HCT116 (cell line): Measurements from ENCODE around the gene HMGN1. TPM values are rescaled to one million over a fixed set of nuclear protein-coding genes. Genes with fewer than 3 reads are reported as not detected.

Experiments
- ATAC-seq: fragments of 200-7000 bp; cut with Tn5 transposase; 2 replicates; pipeline ENCODE4 v1.9.1; 2020; ENCODE audit warnings: mild to moderate bottlenecking, moderate library complexity
- BruUV-seq: library from RNA; stranded (reverse); fragments of 400-500 nt; replicated peaks from 2 replicates; lab custom pipeline; 2021; lab: Mats Ljungman, UMichigan
- CTCF ChIA-PET: fragments of 300-600 bp; sonication (Branson Sonifier 250); formaldehyde crosslinking; loops from one replicate; lab custom pipeline; 2021; ENCODE audit warnings: antibody characterized with exemption; lab: Charles Lee
- POLR2A ChIA-PET: fragments of 300-600, 350-600 bp; sonication (Branson Sonifier 250); formaldehyde crosslinking; loops from one replicate; lab custom pipeline; 2021; ENCODE audit warnings: antibody characterized with exemption; lab: Charles Lee
- RAD21 ChIA-PET, 2 experiments: fragments of 300-600 bp; sonication (Branson Sonifier 250); formaldehyde crosslinking; loops; one replicate each; lab custom pipeline; 2023; ENCODE audit warnings: low total read pairs in 2 of 2; ENCODE audit not compliant: uncharacterized antibody in 2 of 2, unreplicated experiment in 2 of 2, low non-redundant PET in 1 of 2; lab: Charles Lee
- DNase-seq: peaks from one replicate; pipeline ENCODE4 v3.0.0-alpha.2; 2010; ENCODE audit warnings: low read depth, low spot score
- H2AFZ ChIP-seq: fragments of 200-600 bp; shearing (Covaris generic), sonication (generic); 2 replicates; pipeline ENCODE4 v1.6.1; 2017; ENCODE audit warnings: low read depth, mixed run types, mixed read lengths, antibody characterized with exemption, low read length; ENCODE audit not compliant: poor library complexity, severe bottlenecking
- H3K27ac ChIP-seq: 2 replicates; pipeline ENCODE4 v1.5.1; 2012; ENCODE audit warnings: low read depth, low read length
- H3K27me3 ChIP-seq: fragments of 200-600 bp; sonication (generic); 2 replicates; pipeline ENCODE4 v1.6.1; 2016; ENCODE audit warnings: mixed run types, low read length, mixed read lengths; ENCODE audit not compliant: insufficient read depth
- H3K36me3 ChIP-seq, 2 experiments: fragments of 200-500 bp in 1 of 2; fragments of 200-600 bp in 1 of 2; sonication (Bioruptor generic) in 1 of 2; sonication (generic) in 1 of 2; 2 replicates each; pipeline versions ENCODE4 v1.5.1 to v1.6.1; 2014 to 2016; ENCODE audit warnings: low read length in 2 of 2, inconsistent platforms in 1 of 2, mixed read lengths in 1 of 2, mixed run types in 1 of 2; ENCODE audit not compliant: insufficient read depth in 2 of 2, control insufficient read depth in 1 of 2
- H3K4me1 ChIP-seq, 2 experiments: fragments of 200-600 bp in 1 of 2; sonication (generic) in 1 of 2; 2 replicates each; pipeline versions ENCODE4 v1.5.1 to v1.6.1; 2012 to 2017; ENCODE audit warnings: low read length in 2 of 2, inconsistent platforms in 1 of 2, mild to moderate bottlenecking in 1 of 2, mixed read lengths in 1 of 2, mixed run types in 1 of 2, moderate library complexity in 1 of 2; ENCODE audit not compliant: insufficient read depth in 2 of 2, control insufficient read depth in 1 of 2
- H3K4me2 ChIP-seq: fragments of 200-600 bp; sonication (generic); 2 replicates; pipeline ENCODE4 v1.6.1; 2017; ENCODE audit warnings: mixed run types, low read length, mixed read lengths
- H3K4me3 ChIP-seq, 2 experiments: fragments of 200-600 bp in 1 of 2; sonication (generic) in 1 of 2; replicated peaks in 1 of 2; 2 replicates each; pipeline ENCODE4 v1.5.1; 2011 to 2016; ENCODE audit warnings: low read length in 2 of 2, control low read depth in 1 of 2, low read depth in 1 of 2, mild to moderate bottlenecking in 1 of 2, mixed read lengths in 1 of 2, mixed run types in 1 of 2
- H3K79me2 ChIP-seq: fragments of 200-600 bp; sonication (generic); 2 replicates; pipeline ENCODE4 v1.6.1; 2017; ENCODE audit warnings: mild to moderate bottlenecking, mixed run types, low read length, moderate library complexity, mixed read lengths; ENCODE audit not compliant: insufficient read depth
- H3K9ac ChIP-seq: fragments of 200-600 bp; sonication (generic); 2 replicates; pipeline ENCODE4 v1.6.1; 2016; ENCODE audit warnings: low read length, mixed read lengths
- H3K9me2 ChIP-seq: fragments of 200-600 bp; sonication (generic), shearing (Covaris generic); 2 replicates; pipeline ENCODE4 v1.6.1; 2017; ENCODE audit warnings: mixed run types, mild to moderate bottlenecking, moderate library complexity; ENCODE audit not compliant: insufficient read depth
- H3K9me3 ChIP-seq, 2 experiments: fragments of 200-500 bp in 1 of 2; fragments of 200-600 bp in 1 of 2; sonication (Bioruptor generic) in 1 of 2; sonication (generic) in 1 of 2; 2 replicates each; pipeline ENCODE4 v1.6.1; 2014 to 2017; ENCODE audit warnings: low read length in 2 of 2, mixed read lengths in 2 of 2, inconsistent platforms in 1 of 2, low read depth in 1 of 2, mild to moderate bottlenecking in 1 of 2, mixed run types in 1 of 2, moderate library complexity in 1 of 2; ENCODE audit not compliant: control insufficient read depth in 1 of 2, insufficient read depth in 1 of 2
- H4K20me1 ChIP-seq: fragments of 200-600 bp; sonication (generic), shearing (Covaris generic); 2 replicates; pipeline ENCODE4 v1.6.1; 2017; ENCODE audit warnings: mixed run types, mild to moderate bottlenecking, moderate library complexity; ENCODE audit not compliant: insufficient read depth
- ATF3 ChIP-seq: IDR thresholded peaks from 2 replicates; pipeline ENCODE4 v1.6.1; 2012
- CBX3 ChIP-seq: IDR thresholded peaks from 2 replicates; pipeline ENCODE4 v1.6.1; 2012; ENCODE audit warnings: low read depth
- CEBPB ChIP-seq: IDR thresholded peaks from 2 replicates; pipeline ENCODE4 v1.6.1; 2012; ENCODE audit warnings: low read depth
- EGR1 ChIP-seq: IDR thresholded peaks from 2 replicates; pipeline ENCODE4 v1.6.1; 2012; ENCODE audit warnings: low read depth
- ELF1 ChIP-seq: IDR thresholded peaks from 2 replicates; pipeline ENCODE4 v1.6.1; 2012; ENCODE audit warnings: low read depth, borderline replicate concordance
- EZH2 ChIP-seq: fragments of 200-600 bp; sonication (generic); IDR thresholded peaks from 2 replicates; pipeline ENCODE4 v1.6.1; 2017; ENCODE audit warnings: antibody characterized with exemption, mixed run types
- EZH2phosphoT487 ChIP-seq: fragments of 200-600 bp; IDR thresholded peaks from 2 replicates; pipeline ENCODE4 v1.6.1; 2018; ENCODE audit warnings: antibody characterized with exemption, borderline replicate concordance
- FOSL1 ChIP-seq: IDR thresholded peaks from 2 replicates; pipeline ENCODE4 v1.6.1; 2012; ENCODE audit warnings: low read depth
- JUND ChIP-seq: IDR thresholded peaks from 2 replicates; pipeline ENCODE4 v1.6.1; 2012
- POLR2A ChIP-seq: IDR thresholded peaks from 2 replicates; pipeline ENCODE4 v1.7.0; 2011; ENCODE audit warnings: borderline replicate concordance; ENCODE audit not compliant: insufficient read depth, insufficient read length; ENCODE audit errors: extremely low read depth
- POLR2AphosphoS5 ChIP-seq: IDR thresholded peaks from 2 replicates; pipeline ENCODE4 v1.6.1; 2011; ENCODE audit warnings: mild to moderate bottlenecking, low read depth, low read length, moderate library complexity
- RAD21 ChIP-seq: IDR thresholded peaks from 2 replicates; pipeline ENCODE4 v1.6.1; 2012; ENCODE audit warnings: low read depth, mild to moderate bottlenecking
- SP1 ChIP-seq: IDR thresholded peaks from 2 replicates; pipeline ENCODE4 v1.6.1; 2012; ENCODE audit warnings: low read depth
- SRF ChIP-seq: IDR thresholded peaks from 2 replicates; pipeline ENCODE4 v1.6.1; 2012; ENCODE audit warnings: low read depth
- YY1 ChIP-seq: IDR thresholded peaks from 2 replicates; pipeline ENCODE4 v1.6.1; 2011; ENCODE audit warnings: low read length, low read depth, moderate library complexity, mild to moderate bottlenecking; ENCODE audit not compliant: insufficient replicate concordance; ENCODE audit errors: extremely low read depth
- ZFX ChIP-seq: fragments of 450-650 bp; IDR thresholded peaks from 2 replicates; pipeline ENCODE4 v1.6.1; 2017
- intact Hi-C: fragments of 100-400 bp; cut with micrococcal nuclease; formaldehyde crosslinking; loops from 2 replicates; pipeline ENCODE4 v1.10.0; 2022
- total RNA-seq: library from RNA; stranded (reverse); gene quantifications from one replicate; pipeline ENCODE4 v1.2.1, GENCODE V29; 2021; ENCODE audit not compliant: unreplicated experiment
- TF ChIP-seq, protein P1 (sequence below): IDR thresholded peaks from 2 replicates; pipeline ENCODE4 v1.6.1; 2011; ENCODE audit warnings: mild to moderate bottlenecking, low read length, moderate library complexity; ENCODE audit not compliant: insufficient replicate concordance; ENCODE audit errors: extremely low read depth
- TF ChIP-seq, protein P2 (sequence below): IDR thresholded peaks from 2 replicates; pipeline ENCODE4 v1.6.1; 2012
- TF ChIP-seq, protein P3 (sequence below), 3 experiments: fragments of 200-600 bp in 1 of 3; sonication (generic) in 1 of 3; IDR thresholded peaks in 2 of 3; conservative IDR thresholded peaks in 1 of 3; 2 replicates each; pipeline ENCODE4 v1.5.1; 2012 to 2017; ENCODE audit warnings: low read depth in 2 of 3, low read length in 2 of 3, antibody characterized with exemption in 1 of 3, borderline replicate concordance in 1 of 3, control low read depth in 1 of 3, mild to moderate bottlenecking in 1 of 3, mixed read lengths in 1 of 3, mixed run types in 1 of 3, moderate library complexity in 1 of 3; ENCODE audit not compliant: insufficient read depth in 1 of 3
- TF ChIP-seq, protein P4 (sequence below): IDR thresholded peaks from 2 replicates; pipeline ENCODE4 v1.6.1; 2012; ENCODE audit warnings: low read depth

Gene HMGN1
- total RNA-seq, 1 experiment from 2014 or later, result 399 TPM

- ChIA-PET CTCF (interaction anchor here (0.7 to 1.0 kb wide), 3 partner anchors 10 to 188 kb away, joined by 3 read pairs; no protein-coding TSS in a partner anchor), POLR2A (interaction anchor here (0.8 kb wide), 1 partner anchor 14 kb away, joined by 3 read pairs; no protein-coding TSS in a partner anchor), RAD21 (no interaction called here)
- Histone ChIP-seq H4K20me1 (no peaks in the 10 kb centered on the region), H3K36me3 (no peaks in the 10 kb centered on the region), H3K4me3 (no peak overlapping the region), H2AFZ (peak overlapping the region; percentile 51), H3K9me2 (no peaks in the 10 kb centered on the region), H3K9me3 (no peaks in the 10 kb centered on the region), H3K27ac (no peak overlapping the region), H3K4me1 (peaks cover 0 to 15% of the 10 kb centered on the region in 2 experiments; a peak in 2 of 4 replicates), H3K27me3 (no peaks in the 10 kb centered on the region), H3K79me2 (no peaks in the 10 kb centered on the region), H3K4me2 (no peak overlapping the region), H3K9ac (no peak overlapping the region)
- DNase-seq, result no peak
- no peak for TF ChIP-seq SRF
- TF ChIP-seq POLR2AphosphoS5, result no peak
- TF ChIP-seq, protein P1, sequence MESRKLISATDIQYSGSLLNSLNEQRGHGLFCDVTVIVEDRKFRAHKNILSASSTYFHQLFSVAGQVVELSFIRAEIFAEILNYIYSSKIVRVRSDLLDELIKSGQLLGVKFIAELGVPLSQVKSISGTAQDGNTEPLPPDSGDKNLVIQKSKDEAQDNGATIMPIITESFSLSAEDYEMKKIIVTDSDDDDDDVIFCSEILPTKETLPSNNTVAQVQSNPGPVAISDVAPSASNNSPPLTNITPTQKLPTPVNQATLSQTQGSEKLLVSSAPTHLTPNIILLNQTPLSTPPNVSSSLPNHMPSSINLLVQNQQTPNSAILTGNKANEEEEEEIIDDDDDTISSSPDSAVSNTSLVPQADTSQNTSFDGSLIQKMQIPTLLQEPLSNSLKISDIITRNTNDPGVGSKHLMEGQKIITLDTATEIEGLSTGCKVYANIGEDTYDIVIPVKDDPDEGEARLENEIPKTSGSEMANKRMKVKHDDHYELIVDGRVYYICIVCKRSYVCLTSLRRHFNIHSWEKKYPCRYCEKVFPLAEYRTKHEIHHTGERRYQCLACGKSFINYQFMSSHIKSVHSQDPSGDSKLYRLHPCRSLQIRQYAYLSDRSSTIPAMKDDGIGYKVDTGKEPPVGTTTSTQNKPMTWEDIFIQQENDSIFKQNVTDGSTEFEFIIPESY, result no peak
- TF ChIP-seq SP1, result no peak
- no peak for TF ChIP-seq ATF3
- TF ChIP-seq, protein P2, sequence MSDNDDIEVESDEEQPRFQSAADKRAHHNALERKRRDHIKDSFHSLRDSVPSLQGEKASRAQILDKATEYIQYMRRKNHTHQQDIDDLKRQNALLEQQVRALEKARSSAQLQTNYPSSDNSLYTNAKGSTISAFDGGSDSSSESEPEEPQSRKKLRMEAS, result no peak
- TF ChIP-seq ELF1, result no peak
- TF ChIP-seq CEBPB, result no peak
- no peak for TF ChIP-seq EZH2phosphoT487
- TF ChIP-seq, protein P3, sequence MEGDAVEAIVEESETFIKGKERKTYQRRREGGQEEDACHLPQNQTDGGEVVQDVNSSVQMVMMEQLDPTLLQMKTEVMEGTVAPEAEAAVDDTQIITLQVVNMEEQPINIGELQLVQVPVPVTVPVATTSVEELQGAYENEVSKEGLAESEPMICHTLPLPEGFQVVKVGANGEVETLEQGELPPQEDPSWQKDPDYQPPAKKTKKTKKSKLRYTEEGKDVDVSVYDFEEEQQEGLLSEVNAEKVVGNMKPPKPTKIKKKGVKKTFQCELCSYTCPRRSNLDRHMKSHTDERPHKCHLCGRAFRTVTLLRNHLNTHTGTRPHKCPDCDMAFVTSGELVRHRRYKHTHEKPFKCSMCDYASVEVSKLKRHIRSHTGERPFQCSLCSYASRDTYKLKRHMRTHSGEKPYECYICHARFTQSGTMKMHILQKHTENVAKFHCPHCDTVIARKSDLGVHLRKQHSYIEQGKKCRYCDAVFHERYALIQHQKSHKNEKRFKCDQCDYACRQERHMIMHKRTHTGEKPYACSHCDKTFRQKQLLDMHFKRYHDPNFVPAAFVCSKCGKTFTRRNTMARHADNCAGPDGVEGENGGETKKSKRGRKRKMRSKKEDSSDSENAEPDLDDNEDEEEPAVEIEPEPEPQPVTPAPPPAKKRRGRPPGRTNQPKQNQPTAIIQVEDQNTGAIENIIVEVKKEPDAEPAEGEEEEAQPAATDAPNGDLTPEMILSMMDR (IDR thresholded peaks at IDR 0.05 in 2 of 3, conservative IDR thresholded peaks at IDR 0.05 in 1 of 3; ENCODE audit: borderline replicate concordance in 1 of 3, insufficient read depth in 1 of 3, low read depth in 2 of 3, low read length in 2 of 3), result no peak
- TF ChIP-seq EZH2, result no peak
- TF ChIP-seq, protein P4, sequence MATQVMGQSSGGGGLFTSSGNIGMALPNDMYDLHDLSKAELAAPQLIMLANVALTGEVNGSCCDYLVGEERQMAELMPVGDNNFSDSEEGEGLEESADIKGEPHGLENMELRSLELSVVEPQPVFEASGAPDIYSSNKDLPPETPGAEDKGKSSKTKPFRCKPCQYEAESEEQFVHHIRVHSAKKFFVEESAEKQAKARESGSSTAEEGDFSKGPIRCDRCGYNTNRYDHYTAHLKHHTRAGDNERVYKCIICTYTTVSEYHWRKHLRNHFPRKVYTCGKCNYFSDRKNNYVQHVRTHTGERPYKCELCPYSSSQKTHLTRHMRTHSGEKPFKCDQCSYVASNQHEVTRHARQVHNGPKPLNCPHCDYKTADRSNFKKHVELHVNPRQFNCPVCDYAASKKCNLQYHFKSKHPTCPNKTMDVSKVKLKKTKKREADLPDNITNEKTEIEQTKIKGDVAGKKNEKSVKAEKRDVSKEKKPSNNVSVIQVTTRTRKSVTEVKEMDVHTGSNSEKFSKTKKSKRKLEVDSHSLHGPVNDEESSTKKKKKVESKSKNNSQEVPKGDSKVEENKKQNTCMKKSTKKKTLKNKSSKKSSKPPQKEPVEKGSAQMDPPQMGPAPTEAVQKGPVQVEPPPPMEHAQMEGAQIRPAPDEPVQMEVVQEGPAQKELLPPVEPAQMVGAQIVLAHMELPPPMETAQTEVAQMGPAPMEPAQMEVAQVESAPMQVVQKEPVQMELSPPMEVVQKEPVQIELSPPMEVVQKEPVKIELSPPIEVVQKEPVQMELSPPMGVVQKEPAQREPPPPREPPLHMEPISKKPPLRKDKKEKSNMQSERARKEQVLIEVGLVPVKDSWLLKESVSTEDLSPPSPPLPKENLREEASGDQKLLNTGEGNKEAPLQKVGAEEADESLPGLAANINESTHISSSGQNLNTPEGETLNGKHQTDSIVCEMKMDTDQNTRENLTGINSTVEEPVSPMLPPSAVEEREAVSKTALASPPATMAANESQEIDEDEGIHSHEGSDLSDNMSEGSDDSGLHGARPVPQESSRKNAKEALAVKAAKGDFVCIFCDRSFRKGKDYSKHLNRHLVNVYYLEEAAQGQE, result no peak
- no peak for TF ChIP-seq FOSL1
- TF ChIP-seq EGR1, result no peak
- no peak for TF ChIP-seq POLR2A
- no peak for TF ChIP-seq YY1
- TF ChIP-seq CBX3, result no peak
- no peak for TF ChIP-seq RAD21
- no peak for TF ChIP-seq ZFX
- no peak for TF ChIP-seq JUND
- no peak for ATAC-seq
- intact Hi-C loops, result no loop called here
- no TSS peak for BruUV-seq
These were observed 25.2 kb upstream of the HMGN1 start for GRCh38 chr21:39374046-39374445.
